ENCODE data around the gene YPEL3.

YPEL3 gene

GRCh38 chr16:30049871-30050270, 46.1 kb downstream of the YPEL3 start:
- DNase-seq (ENCODE audit: low spot score): no peak

- DNase-seq (ENCODE audit: low spot score): no peak
These were observed 49.4 kb downstream of the YPEL3 start for GRCh38 chr16:30046588-30046987.

- DNase-seq (ENCODE audit: low spot score): no peak
These were observed 49.8 kb downstream of the YPEL3 start for GRCh38 chr16:30046178-30046577.

Data from left forelimb (tissue), 1 donor.